Gastrocnemius medialis (tissue), 4 donors: ENCODE measurements around the gene ALKAL2.

Experiments used
- POLR2A ChIP-seq, 2 donors: fragments of 450-650 bp; IDR thresholded peaks; one replicate each; pipeline ENCODE4 v1.6.1; 2017; ENCODE audit warnings: antibody characterized with exemption in 2 of 2, mild to moderate bottlenecking in 2 of 2, moderate library complexity in 2 of 2
- TF ChIP-seq, protein P1 (sequence below), 5 experiments: fragments of 450-650 bp in 3 of 5; fragments of 200-600 bp in 2 of 5; sonication (generic) in 2 of 5; IDR thresholded peaks in 4 of 5; conservative IDR thresholded peaks in 1 of 5; 1 replicate in 4 of 5; 2 replicates in 1 of 5; pipeline ENCODE4 v1.5.1; 2016 to 2019; ENCODE audit warnings: antibody characterized with exemption in 5 of 5, mild to moderate bottlenecking in 3 of 5, moderate library complexity in 3 of 5

DNA sequence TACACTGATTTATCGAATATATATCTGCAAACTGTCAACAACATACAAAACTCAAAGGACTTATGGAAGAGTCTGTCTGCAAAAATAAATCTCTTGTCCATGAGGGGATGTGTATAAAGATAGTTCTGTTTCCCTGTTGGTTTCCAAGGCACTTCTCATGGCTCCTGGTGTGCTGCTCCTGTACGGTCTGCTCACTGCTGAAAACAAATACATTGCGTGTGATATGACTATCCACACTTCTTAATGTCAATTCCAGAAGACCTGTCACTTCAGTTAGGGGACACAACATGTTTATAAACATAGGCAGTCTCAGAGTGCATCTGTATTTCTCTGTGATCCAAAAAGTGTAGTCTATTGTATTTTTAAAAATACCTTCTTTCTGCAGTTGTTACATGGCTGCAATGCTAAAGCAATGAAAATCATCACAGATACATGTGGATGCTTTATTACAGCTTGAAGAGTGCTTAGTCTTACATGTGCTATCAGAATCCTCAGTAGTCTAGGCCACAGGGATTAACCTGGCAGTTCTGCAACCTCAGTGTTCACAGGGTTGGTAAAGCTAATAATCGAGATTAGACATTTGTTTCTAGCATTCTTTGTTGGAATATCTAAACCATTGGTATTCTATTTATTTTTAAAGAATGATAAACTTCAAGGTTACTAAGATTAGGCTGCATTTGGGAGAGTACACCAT lies 7.8 kb downstream of the ALKAL2 start:
- no peak for TF ChIP-seq POLR2A (IDR thresholded peaks at IDR 0.05)
- TF ChIP-seq, protein P1, sequence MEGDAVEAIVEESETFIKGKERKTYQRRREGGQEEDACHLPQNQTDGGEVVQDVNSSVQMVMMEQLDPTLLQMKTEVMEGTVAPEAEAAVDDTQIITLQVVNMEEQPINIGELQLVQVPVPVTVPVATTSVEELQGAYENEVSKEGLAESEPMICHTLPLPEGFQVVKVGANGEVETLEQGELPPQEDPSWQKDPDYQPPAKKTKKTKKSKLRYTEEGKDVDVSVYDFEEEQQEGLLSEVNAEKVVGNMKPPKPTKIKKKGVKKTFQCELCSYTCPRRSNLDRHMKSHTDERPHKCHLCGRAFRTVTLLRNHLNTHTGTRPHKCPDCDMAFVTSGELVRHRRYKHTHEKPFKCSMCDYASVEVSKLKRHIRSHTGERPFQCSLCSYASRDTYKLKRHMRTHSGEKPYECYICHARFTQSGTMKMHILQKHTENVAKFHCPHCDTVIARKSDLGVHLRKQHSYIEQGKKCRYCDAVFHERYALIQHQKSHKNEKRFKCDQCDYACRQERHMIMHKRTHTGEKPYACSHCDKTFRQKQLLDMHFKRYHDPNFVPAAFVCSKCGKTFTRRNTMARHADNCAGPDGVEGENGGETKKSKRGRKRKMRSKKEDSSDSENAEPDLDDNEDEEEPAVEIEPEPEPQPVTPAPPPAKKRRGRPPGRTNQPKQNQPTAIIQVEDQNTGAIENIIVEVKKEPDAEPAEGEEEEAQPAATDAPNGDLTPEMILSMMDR (IDR thresholded peaks at IDR 0.05 in 4 of 5, conservative IDR thresholded peaks at IDR 0.05 in 1 of 5) = no peak
